Psoas muscle (tissue), 8 donors: ENCODE data around the gene SC5D. TPM values are rescaled to one million over a fixed set of nuclear protein-coding genes. Genes with fewer than 3 reads are reported as not detected.

Experiments used
- ATAC-seq, 4 donors: fragments of 200-7000 bp; cut with Tn5 transposase; one replicate each; pipeline ENCODE4 v1.9.1; 2020; ENCODE audit warnings: moderate library complexity in 3 of 4, mild to moderate bottlenecking in 2 of 4
- DNase-seq, 2 donors: peaks; one replicate each; pipeline ENCODE4 v3.0.0-alpha.2; 2020
- H3K27ac ChIP-seq: fragments of 200-600 bp; one replicate; pipeline ENCODE4 v1.8.0; 2022
- H3K27me3 ChIP-seq, 3 donors: fragments of 200-600 bp in 1 of 3; one replicate each; pipeline versions ENCODE4 v1.6.1 to v1.8.0; 2013 to 2022; ENCODE audit warnings: low read length in 2 of 3, mild to moderate bottlenecking in 2 of 3, moderate library complexity in 1 of 3; ENCODE audit not compliant: insufficient read depth in 3 of 3
- H3K36me3 ChIP-seq, 2 donors: fragments of 200-600 bp in 1 of 2; one replicate each; pipeline versions ENCODE4 v1.6.1 to v1.8.0; 2013 to 2022; ENCODE audit warnings: low read depth in 1 of 2, mild to moderate bottlenecking in 1 of 2, moderate library complexity in 1 of 2; ENCODE audit not compliant: insufficient read depth in 1 of 2
- H3K4me1 ChIP-seq: fragments of 200-600 bp; one replicate; pipeline ENCODE4 v1.8.0; 2022
- H3K4me3 ChIP-seq: fragments of 200-600 bp; one replicate; pipeline ENCODE4 v1.8.0; 2022; ENCODE audit warnings: mild to moderate bottlenecking
- H3K9me3 ChIP-seq: fragments of 200-600 bp; one replicate; pipeline ENCODE4 v1.8.0; 2022
- WGBS, 3 donors: extraction: QIAGEN DNeasy Blood & Tissue Kit; methylation state at CpG; one replicate each; pipeline versions ENCODE4 v1.1.6 to v1.1.7; 2013; 5-methylcytosine and 5-hydroxymethylcytosine counted together
- intact Hi-C, 2 donors: fragments of 100-400 bp; cut with DNase I; formaldehyde crosslinking; loops; one replicate each; pipeline versions ENCODE4 v1.11.0 to v1.14.2; 2022
- polyA plus RNA-seq, 3 donors: library from polyadenylated mRNA; stranded (reverse); fragments of 200-250 nt; gene quantifications; one replicate each; pipeline ENCODE4 v1.2.3, GENCODE V29; 2013
- total RNA-seq, 4 donors: library from RNA; stranded (reverse); fragmentation: NEBNext Ultra II Directional in 2 of 4; extraction: Animal tissue kit (Norgen Biotek cat#: 25700) in 2 of 4; gene quantifications; one replicate each; pipeline versions ENCODE4 v1.2.1 to v1.2.4, GENCODE V29; 2021 to 2023
- TF ChIP-seq, protein P1 (sequence below): fragments of 200-600 bp; IDR thresholded peaks from one replicate; pipeline ENCODE4 v1.8.0; 2022; ENCODE audit warnings: antibody characterized with exemption
- donor health status: healthy with polysubstance abuse.
- donor health status: DM: no; HTN: no; CAD: no; lungs with moderate emphysema.
- donor health status: Bipolar disorder and iron deficiency.
- donor health status: healthy.
- donor health status: DM: yes; HTN: yes; CAD: no.
- donor health status: DM: no; HTN: no; CAD: no.
- donor health status: DM: no; HTN: no; CAD: no.
- donor health status: DM: yes; HTN: yes; CAD: no.

SC5D gene
- total and polyA plus RNA-seq, 7 donors = 4.7 to 12.5 (median 7.4) TPM

GRCh38 chr11:121347094-121347493, 54.5 kb downstream of the SC5D start:
- no peak for DNase-seq
- ATAC-seq = no peak
- H3K27me3 ChIP-seq = peaks cover 0 to 4% (median 0%) of the 10 kb centered on the region in 3 donors
- no peaks in the 10 kb centered on the region for H3K36me3 ChIP-seq
- intact Hi-C loops = no loop called here
- H3K4me1 ChIP-seq = no peaks in the 10 kb centered on the region
- H3K9me3 ChIP-seq = no peaks in the 10 kb centered on the region
- H3K27ac ChIP-seq = no peak overlapping the region
- 84 to 91% (median 91%) methylated on average over 2 of the region's 2 CpGs for WGBS, 3 donors
- H3K4me3 ChIP-seq = no peak overlapping the region
- TF ChIP-seq, protein P1, sequence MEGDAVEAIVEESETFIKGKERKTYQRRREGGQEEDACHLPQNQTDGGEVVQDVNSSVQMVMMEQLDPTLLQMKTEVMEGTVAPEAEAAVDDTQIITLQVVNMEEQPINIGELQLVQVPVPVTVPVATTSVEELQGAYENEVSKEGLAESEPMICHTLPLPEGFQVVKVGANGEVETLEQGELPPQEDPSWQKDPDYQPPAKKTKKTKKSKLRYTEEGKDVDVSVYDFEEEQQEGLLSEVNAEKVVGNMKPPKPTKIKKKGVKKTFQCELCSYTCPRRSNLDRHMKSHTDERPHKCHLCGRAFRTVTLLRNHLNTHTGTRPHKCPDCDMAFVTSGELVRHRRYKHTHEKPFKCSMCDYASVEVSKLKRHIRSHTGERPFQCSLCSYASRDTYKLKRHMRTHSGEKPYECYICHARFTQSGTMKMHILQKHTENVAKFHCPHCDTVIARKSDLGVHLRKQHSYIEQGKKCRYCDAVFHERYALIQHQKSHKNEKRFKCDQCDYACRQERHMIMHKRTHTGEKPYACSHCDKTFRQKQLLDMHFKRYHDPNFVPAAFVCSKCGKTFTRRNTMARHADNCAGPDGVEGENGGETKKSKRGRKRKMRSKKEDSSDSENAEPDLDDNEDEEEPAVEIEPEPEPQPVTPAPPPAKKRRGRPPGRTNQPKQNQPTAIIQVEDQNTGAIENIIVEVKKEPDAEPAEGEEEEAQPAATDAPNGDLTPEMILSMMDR = no peak

DNA sequence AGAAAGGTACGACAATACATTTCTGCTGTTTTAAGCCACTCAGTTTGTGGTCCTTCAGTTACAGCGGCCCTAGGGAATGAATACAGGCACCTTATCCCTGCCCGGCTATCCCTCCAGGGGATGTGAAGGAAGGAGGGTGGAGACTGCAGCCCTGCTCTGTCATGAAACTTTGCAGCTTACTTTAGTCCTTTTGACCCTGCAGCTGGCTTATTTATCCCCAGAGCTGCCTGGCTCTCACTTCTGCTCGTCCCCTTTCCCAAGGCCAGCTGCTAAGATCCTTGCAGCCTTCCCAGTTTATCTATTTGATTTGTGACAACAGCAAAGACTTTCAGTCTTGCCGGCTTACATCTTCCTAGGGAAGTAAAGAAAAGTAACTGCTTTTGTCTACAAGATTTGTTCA, 55.2 kb downstream of the SC5D start:
- WGBS, 3 donors = 45 to 62% (median 49%) methylated on average over 5 of the region's 5 CpGs
- H3K36me3 ChIP-seq = no peaks in the 10 kb centered on the region
- intact Hi-C loops = no loop called here
- peaks cover 0 to 4% (median 0%) of the 10 kb centered on the region in 3 donors for H3K27me3 ChIP-seq
- no peaks in the 10 kb centered on the region for H3K4me1 ChIP-seq
- no peak overlapping the region for H3K27ac ChIP-seq
- ATAC-seq = no peak
- no peak for DNase-seq
- H3K9me3 ChIP-seq = no peaks in the 10 kb centered on the region
- H3K4me3 ChIP-seq = no peak overlapping the region
- TF ChIP-seq, protein P1 = no peak

GRCh38 chr11:121348220-121348875, 55.8 kb downstream of the SC5D start:
- DNase-seq (no peak), ATAC-seq (no peak)
- no peak overlapping the region for H3K4me3 ChIP-seq

DNA sequence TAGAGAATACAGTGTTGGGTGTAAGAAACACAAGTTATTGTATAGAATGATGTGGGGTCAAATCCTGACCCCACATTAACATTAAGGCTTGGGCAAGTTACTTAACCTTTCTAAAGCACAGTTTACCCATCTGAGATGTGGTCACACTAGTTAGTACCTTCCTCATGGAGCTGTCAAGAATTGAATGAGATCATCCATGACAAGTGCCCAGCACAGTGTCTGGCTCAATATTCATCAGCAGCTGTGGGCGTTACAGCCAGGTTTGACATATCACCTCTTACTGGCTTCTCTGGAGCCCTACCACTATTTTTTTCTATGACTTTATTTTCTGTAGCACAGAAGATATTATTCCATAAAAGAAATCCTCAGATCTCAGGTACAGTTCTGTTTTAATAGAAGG, 57.2 kb downstream of the SC5D start:
- H3K9me3 ChIP-seq = no peaks in the 10 kb centered on the region
- H3K4me1 ChIP-seq = no peaks in the 10 kb centered on the region
- H3K27me3 ChIP-seq = peaks cover 0 to 9% (median 0%) of the 10 kb centered on the region in 3 donors
- DNase-seq (no peak), ATAC-seq (no peak)
- intact Hi-C loops = no loop called here
- H3K27ac ChIP-seq = no peak overlapping the region
- TF ChIP-seq, protein P1 = no peak
- no peaks in the 10 kb centered on the region for H3K36me3 ChIP-seq
- WGBS, 3 donors = 67 to 83% (median 74%) methylated on average over 1 of the region's 1 CpG
- H3K4me3 ChIP-seq = no peak overlapping the region

More at GRCh38 chr11:121348220-121348875, 55.8 kb downstream of the SC5D start:
- intact Hi-C loops = no loop called here
- TF ChIP-seq, protein P1 = no peak
- Histone ChIP-seq H3K36me3 (no peaks in the 10 kb centered on the region), H3K9me3 (no peaks in the 10 kb centered on the region), H3K27me3 (peaks cover 0 to 4% (median 0%) of the 10 kb centered on the region in 3 donors), H3K4me1 (no peaks in the 10 kb centered on the region), H3K27ac (no peak overlapping the region)
- WGBS, 3 donors = 60 to 71% (median 62%) methylated on average over 7 of the region's 7 CpGs
